CD4-positive, alpha-beta T cell treated with Interleukin-2 at 100 ng/mL for 4 hours (primary cell): ENCODE measurements around the gene VCL.
"Not testable (repeated sequence)": the region's sequence is repeated elsewhere in the genome, so short reads cannot be mapped to it uniquely, and the experiment has no call there.

ENCODE experiments used
- DNase-seq: peaks from one replicate; pipeline ENCODE4 v3.0.0-alpha.2; 2020; ENCODE audit warnings: low spot score

Gene VCL

DNA sequence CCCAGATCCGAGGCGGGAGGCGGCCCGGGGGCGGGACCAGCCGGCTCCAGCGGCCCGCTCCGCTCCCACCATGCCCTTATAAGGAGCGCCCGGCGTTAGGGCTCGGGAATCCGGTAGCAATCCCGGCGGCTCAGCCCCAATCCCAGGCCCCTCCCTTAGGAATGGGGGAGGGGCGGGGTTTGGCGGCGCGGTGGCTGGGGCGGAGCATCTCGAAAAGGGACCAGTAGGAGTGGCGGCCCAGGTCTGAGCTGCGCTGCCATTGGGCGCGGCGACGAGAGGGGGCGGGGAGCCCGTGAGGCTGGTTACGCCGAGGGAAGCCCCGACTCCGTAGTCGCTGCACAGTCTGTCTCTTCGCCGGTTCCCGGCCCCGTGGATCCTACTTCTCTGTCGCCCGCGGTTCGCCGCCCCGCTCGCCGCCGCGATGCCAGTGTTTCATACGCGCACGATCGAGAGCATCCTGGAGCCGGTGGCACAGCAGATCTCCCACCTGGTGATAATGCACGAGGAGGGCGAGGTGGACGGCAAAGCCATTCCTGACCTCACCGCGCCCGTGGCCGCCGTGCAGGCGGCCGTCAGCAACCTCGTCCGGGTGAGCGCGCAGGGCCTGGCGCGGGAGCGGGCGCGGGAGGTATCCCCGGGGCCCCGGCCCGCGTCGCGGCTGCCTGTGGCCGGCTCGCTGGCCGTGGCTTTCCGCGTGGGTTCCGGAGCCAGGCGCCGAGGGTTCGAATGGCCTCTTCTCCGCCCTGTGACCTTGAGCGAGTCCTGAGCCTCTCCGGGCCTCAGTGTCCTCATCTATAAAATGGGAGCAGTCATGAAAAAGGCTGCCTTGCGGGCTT is at the start of gene VCL:
TSS of gene VCL (plus strand) at position 330 of the 836 bp plus-strand sequence. CDS start at position 422, 92 bp downstream.
- peak; percentile 93 for DNase-seq

DNA sequence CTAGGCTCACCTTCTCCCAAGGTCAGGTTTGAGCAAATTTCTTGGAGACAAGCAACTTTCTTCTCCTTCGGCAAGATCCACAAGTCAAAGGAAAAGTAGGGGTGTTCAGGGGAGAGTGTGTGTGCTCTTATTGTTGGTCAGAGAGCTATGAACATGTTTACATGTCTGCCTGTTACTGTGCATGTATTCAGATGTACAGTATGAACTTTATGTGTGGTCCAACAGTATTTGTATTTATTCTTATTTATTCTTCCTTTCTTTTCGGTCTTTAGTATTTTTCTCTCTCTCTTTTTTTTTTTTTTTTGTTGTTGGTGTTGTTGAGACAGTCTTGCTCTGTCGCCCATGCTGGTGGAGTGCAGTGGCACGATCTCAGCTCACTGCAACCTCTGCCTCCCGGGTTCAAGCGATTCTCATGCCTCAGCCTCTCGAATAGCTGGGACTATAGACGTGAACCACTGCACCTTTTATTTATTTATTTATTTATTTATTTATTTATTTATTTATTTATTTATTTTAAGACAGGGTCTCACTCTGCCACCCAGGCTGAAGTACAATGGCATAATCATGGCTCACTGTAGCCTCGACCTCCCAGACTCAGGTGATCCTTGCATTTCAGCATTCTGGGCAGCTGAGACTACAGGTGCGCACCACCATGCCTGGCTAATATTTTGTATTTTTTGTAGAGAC is 48.8 kb upstream of the VCL start:
- DNase-seq = no peak

DNA sequence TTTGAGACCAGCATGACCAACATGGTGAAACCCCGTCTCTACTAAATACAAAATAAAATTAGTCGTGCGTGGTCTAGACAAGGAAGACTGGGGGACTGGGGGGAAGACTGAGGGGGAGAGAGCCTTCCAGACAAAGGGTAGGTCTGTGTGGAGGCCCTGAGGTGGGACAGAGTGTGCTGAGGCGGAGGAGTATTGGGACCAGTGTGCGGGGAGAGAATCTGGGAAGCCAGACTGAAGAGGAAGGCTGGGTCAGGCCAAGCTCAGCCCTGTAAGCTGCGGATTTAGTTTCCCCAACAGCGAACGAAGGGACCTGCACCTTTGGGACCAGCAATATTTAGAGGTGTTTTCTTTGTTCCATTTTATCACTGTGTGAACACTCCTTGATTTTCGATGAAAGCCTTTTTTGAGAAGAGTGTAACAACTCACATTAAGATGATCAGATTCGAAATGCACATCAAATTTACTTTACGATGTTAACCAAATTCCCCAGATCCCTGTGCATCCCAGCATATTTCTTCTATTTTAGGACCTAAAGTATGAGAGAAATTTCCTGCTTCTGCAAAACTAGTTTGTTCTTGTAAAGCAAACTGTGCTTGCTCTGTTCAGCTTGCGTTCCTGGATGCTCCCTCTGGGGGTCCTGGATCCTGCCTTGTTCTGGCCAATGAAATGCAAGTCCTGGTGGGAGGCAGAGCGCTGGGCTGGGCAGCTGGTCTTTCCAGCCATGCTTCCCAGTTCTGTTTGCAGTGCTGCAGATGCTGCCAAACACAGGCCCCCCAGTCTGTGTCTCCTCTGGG is 47.6 kb upstream of the VCL start:
- DNase-seq = no peak

DNA sequence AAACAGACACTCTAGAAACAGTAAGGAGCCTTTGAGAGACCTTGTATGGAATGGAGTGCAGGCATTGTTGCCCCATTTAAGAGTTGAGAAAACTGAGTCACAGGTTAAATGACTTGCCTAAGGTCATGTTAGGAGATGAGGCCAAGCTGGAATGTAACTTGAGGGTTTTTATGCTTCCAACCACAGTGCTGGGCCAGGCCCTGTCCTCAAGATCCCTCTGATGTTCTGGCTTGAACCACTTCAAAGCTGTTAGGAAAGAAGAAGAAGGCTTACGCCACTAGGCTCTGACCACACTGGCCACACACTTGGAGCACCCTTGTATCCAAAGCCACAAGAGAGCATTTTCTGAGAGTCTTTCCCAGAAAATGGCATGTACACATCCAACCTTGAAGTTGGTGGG is 44.3 kb upstream of the VCL start:
- no peak for DNase-seq

DNA sequence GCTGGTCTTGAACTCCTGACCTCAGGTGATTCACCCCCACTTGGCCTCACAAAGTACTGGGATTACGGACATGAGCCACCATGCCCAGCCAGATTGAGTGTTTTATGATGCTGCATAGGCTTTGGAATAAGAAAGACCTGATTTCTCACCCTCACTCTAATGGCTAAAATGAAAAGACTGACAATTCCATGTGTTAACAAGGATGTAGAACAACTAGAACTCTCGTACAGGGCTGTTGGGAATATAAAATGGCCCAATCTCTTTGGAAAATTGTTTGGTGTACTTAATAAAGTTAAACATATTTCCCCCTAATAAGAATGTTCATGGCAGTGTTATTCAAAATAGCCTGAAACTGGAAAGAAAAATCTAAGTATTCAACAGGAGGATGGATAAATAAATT is 43.2 kb upstream of the VCL start:
- DNase-seq = no peak

DNA sequence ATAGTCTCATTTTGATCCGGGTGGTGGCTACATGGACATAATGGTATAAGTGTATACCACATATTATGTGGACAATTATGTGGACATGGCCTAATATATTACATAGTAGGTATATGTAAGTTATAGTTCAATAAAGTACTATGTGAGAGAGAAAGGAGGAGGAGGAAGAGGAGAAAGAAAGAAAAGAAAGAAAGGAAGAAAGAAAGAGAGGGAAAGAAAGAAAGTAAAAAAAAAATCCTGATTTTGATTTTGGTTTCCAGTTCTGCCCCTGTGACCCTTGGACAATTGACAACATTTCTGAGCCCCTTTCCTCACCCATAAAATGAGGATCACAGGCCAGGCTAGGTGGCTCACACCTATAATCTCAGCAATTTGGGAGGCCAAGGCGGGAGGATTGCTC is 42.2 kb upstream of the VCL start:
- DNase-seq = no peak

DNA sequence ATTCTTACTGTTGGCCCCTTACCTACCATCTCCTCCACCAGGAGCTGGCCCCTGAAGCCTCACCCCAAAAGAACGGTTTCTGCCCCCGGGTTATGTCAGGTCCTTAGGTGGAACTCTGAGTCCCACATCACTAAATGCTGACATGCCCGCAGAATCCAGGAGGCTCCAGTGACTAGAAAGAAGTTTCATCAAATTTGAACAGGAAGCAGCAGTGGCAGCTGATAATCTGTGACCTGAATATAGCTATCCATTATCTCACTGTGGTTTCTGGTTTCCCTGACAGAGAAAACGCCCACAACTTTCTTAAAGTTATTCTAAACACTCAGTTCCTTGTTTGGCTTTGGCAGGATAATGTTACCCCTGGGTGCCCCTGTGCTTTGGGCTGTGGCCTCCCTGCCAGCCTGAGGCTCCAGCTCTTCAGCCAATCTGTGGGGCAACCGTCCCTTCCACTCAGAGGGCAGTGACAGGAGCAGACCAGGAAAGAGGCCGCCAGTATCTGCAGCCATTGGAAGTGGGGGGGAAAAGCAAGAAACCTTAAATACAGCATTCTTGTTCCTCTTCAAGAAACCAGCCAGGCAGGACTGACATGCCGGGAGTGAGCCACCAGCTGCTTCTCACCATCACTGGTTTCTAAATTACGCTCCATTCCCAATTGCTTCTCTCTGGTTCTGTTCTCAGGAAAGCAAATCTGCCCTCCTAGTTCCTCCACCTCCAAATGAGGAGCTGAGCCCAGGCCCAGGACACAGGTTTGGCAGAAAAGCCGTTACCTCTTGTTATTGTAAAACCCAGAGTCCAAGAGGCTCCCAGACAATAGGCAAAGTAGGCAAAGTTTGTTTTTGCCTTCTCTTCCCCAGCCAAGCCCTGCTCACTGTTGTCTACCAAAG is 41.2 kb upstream of the VCL start:
- DNase-seq = peak; percentile 63

DNA sequence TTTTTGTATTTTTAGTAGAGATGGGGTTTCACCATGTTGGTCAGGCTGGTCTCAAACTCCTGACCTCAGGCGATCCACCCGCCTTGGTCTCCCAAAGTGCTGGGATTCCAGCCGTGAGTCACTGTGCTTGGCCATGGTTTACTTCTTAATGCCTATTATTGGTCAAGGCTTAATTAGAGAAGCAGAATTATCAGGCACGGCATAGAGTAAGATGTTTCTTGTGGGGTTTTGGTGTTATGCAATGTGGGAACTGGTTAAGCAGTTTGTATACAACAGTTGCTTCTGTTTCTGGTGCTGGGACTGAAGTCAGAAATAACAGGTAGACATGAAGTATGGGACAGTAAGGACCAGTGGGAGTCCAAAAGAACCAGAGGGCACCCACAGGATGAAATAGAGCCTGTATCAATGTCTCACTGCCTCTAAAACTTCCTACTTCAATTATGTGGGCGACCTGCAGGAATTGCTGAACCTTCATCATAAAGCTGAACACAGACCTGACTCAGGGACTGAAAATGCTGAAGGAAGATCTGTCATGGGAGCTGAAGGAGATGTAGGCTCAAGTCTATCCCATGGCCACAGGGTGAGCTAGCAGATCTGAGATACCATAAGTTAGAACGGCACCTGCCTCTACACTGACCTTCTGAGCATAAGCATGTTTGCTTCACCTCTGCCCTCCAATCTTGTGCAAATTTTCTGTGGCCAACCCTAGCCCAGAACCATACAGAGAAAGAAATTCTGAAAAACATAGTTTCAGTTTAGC is 38.3 kb upstream of the VCL start:
- no peak for DNase-seq

DNA sequence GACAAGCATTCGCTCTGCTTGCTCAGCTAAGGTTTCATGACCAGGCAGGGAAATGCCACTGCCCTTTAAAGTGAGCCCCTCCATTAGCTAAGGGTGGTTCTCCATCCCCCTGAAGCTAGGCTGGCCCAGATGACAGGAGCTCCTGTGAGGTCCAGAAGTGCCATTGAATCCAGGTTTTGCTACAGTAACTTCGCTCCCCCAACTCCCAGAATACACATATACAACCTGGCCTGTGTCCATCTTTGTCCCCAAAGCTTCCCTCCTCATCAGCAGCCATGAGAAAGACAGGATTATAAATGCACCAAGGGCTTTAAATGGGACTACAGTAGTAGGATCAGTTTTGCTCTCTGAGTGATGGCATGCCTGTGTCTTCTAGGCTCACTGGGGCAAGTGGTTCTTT is 35.5 kb upstream of the VCL start:
- DNase-seq = no peak

DNA sequence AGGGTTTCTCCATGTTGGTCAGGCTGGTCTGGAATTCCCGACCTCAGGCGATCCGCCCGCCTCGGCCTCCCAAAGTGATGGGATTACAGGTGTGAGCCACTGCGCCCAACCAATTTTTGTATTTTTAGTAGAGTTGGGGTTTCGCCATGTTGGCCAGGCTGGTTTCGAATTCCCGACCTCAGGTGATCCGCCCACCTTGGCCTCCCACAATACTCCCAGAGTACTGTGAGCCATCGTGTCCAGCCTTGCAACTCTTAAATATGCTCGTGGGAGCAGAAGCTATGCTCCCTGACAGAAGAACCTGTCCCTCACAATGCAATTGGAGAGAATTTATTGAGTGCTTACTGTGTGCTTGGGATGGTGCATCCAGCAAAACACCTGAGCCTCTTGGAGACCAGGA is 34.4 kb upstream of the VCL start:
- not testable (repeated sequence) for DNase-seq

DNA sequence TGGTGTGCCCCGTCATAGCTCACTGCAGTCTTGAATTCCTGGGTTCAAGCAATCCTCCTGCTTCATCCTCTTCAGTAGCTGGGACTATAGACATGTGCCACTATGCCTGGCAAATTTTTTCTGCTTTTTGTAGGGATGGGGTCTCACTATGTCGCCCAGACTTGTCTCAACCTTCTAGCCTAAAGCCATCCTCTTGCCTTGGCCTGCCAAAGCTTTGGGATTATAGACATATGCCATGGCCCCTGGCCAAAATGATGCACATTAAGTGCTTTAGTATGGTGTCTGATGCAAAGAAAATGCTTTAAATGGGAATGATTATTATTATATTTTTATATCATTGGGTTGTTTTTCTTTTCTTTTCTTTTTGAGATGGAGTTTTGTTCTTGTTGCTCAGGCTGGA is 33.2 kb upstream of the VCL start:
- no peak for DNase-seq

DNA sequence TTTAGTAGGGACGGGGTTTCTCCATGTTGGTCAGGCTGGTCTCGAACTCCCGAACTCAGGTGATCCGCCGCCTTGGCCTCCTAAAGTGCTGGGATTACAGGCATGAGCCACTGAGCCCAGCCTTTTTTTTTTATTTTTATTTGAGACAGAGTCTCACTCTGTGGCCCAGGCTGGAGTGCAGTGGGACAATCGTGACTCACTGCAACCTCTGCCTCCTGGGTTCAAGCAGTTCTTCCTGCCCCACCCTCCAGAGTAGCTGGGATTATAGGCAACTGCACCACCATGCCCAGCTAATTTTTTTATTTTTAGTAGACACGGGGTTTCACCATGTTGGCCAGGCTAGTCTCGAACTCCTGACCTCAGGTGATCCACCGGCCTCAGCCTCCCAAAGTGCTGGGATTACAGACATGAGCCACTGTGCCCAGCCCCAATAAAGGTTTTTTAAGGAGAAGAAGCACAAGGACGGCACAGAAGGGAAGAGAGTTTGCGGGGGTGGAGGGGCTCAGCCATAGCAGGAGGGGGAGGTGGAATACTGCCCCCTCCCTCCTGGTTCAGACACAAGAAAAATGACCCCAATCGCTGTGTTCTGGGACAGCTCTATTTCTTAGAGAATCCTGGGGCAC is 32.5 kb upstream of the VCL start:
- not testable (repeated sequence) for DNase-seq

DNA sequence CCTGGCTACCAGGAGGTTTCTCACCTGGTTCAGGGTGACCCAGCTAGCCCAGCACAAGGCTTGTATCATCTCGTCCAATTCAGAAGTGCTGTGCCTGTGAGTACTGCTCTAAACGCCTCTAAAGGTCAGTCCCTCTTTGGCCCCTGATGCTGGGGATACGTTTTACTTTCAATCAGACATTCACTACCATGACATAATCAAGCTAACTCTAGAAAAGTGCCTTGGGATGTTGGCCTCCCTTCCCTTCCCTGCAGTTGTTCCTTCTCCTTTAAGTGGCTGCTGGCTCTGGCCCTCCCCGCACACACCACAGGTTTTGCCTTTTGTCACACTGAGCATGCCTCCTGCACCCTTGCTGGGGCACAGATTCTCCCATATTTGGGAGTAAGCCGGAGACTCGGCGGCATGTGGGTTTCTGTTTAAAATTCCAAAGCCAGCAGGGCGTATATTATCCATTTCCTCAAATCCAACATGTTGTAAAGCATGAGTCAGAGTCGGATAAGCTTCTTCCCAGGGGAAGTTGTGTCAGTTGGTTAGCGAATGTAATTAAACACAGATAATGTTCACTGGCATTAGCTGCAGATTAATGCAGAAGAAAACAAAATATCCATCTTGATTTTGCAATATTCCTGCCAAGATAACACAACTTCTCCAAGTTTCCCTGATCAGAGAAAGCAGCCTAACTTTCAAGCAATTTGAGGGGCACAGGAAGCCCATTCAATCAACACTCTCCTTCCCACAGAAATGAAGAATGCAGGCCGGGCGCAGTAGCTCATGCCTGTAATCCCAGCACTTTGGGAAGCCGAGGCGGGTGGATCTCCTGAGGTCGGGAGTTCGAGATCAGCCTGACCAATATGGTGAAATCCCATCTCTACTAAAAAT is 31.8 kb upstream of the VCL start:
- DNase-seq = no peak

DNA sequence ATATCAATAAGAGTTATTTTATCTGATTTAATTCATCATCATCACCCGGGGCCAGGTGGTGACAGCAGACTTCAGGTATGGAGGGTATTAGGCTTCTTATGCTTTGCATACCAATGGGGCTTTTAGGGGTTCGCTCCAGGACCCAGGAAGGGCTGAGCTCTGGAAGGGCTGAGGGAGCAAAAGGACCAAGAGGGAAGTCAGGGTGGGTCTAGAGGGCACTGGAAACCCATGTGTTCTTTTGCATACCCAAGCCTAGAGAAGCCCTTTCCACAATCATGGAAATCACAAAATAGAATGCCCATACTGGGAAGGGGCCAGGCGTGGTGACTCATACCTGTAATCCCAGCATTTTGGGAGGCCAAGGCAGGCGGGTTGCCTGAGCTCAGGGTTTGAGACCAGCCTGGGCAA is 30.9 kb upstream of the VCL start:
- no peak for DNase-seq

DNA sequence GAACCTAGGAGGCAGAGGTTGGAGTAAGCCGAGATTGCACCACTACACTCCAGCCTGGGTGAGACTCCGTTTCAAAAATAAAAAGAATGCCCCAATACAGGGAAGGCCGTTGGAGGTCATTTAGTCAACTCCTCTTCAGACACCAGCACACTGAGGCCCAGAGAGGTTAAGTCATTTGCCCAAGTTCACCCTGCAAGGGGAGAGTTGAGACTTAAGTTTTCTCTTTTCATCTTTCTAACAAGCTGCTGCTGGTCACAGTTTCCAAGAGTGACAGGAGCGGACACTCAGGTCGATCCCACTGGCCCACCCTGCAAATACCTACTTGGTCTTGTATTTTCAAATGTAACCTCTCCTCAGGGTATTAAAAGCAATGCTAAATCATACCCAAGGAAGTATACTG is 30.4 kb upstream of the VCL start:
- DNase-seq = no peak

DNA sequence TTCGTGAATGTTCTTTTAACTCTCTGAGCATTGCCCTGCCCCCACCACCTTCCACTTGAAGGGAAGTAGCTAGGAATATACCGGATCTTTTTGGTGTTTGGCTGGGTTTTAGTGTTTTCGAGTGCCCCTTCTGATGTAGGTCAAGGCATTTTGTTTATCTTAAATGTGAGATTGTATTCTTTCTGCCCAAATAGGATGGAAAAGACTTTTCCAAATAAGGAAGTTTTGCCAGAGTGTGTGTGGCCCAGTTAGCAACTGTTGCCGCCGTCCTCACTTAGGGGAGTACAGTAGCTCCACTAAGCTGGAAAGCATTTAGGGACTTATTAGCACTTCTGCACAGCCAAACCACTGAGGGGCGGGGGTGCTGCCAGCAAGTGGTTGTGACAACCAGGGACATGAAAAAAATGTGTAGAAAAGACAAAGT is 29.8 kb upstream of the VCL start:
- DNase-seq = no peak

DNA sequence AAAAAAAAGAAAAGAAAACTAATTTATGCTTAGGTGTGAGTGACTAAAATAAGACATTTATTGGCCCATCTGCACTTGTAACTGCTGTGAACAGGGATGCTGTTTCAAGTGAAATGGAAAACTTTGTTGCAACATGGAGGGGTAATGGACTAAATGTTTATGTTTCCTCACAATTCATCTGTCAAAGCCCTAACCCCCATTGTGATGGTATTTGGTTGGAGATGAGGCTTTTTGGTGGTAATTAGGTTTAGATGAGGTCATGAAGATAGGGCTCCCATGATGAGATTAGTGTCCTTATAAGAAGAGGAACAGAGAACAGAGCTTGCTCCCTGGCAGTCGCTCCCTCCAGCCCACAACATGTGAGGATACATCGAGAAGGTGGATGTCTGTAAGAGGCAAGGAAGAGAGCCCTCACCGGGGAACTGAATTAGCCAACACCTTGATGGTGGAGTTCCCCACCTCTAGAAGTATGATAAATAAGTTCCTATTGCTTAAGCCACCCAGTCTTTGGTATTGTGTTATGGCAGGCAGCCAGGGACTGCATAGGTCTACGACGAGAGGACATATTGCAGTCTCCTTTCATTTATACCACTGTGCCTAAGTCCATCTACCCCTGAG is 28.6 kb upstream of the VCL start:
- no peak for DNase-seq

DNA sequence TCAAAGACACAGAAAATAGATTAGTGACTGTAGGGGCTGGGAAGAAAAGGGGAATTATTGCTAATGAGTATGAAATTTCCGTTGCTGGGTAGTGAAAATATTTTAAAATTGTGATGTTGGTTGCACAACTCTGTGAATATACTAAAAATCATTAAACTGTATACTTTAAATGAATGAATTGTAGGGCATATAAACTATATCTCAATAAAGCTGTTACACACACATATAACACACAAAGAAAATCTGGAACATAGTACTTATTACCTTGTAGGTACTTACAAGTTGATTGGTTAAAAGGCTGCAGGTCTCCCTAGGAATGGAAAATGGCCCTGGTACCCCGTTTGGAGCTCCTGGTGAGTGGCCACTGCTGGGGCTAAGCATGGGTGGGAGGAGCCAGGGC is 27.1 kb upstream of the VCL start:
- DNase-seq = no peak
